ENCODE results near the gene EFR3B.
A peak's percentile ranks its signal among the peaks of the same experiment; 100 is the strongest.

Gene EFR3B

DNA sequence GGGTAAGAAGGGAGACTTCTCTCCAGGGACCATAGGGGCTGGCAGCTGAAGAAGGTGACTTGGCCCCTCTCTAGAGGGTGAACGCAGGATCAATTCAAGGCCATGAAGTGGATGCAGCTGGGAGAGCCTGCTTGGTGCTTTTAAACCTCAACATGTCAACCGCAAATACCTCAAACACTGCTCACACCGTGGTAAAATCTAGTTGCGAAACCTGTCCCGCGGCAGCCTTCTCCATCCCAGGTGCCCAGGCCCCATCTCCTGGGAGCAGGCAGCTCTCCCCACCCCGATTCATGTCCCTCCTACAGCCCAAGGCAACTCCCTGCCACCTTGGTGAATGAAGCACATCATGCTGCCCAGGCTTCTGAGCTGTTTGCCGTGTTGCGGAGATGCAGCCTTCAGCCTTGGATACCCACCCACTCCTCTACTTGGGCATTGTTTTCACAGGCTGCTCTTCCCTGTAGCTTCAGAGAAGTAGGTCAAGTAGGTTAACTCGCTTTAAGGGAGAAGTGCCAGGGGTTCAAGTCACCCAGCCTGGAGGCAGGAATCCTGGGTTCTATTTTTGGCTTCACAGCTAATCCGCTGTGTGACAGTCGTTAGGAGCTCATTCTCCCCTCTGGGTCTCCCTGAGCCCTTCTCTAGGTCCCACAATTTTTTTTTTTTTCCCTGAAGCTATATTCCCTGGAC is 6.2 kb upstream of the EFR3B start:
- ATAC-seq, result no peak

DNA sequence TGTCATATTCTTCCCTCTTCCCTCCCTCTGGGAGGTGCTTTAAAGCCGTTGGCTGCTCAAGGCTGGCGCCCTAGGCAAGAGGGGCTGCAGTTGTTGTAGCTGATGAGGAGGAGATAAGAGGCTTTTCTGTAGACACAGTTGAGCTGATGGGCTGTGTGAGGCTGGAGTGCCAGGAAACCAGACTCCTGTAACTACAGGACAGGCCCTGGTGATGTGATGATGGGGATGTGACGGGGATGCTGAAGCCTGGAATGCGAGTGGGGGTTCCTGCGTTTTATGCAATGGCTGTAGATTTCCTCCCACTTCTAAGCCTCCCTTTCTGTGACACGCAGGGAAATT is 5.7 kb upstream of the EFR3B start:
- no peak for ATAC-seq

DNA sequence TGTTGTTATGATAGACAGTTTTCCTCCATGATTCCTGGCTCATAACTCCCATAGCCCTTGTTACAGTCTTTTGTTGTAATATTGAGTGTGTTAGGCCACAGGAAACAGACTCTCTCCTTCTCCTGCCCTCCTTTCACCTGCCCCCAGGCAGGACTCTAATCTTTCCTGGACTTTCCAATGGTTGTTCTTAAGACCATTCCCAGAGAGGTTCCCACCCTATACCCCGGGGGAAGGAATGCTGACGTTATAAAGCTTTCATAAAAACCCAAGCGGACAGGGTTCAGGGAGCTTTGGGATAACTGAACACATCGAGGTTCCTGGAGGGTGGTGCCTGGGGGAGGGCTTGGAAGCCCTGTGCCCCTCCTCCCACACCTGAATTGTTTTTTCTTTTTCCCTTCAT is 2.8 kb upstream of the EFR3B start:
- ATAC-seq, result no peak

DNA sequence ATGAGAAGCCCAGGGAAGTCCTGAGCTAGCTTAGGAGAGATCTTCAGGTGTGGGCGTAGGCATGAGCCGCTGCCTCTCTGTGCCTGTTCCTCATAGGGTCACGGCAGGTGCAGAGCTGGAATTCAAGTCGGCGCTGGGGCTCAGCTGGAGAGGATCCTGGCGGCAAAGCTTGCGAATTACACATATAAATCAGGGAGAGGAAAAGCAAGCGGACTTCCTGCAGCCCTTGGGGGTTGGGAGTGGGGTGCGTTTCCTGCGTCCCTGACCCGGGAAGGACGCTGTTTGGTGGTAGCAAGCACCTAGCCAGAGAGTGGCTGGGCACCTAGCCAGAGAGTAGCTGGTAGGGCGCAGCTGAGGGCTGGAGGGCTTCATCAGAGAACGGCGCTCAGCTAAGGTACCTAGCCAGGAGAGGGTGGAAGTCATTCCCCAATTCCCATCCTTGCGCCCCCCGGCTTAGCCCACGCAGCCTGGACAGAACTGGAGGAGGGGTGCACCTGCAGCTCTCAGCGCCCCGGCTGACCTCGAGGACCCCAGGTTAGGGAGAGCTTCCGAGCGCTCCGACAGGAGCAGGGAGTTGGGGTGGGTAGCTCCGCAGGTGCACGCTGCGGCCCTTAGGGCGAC is 459 bp upstream of the EFR3B start:
- ATAC-seq, result no peak

DNA sequence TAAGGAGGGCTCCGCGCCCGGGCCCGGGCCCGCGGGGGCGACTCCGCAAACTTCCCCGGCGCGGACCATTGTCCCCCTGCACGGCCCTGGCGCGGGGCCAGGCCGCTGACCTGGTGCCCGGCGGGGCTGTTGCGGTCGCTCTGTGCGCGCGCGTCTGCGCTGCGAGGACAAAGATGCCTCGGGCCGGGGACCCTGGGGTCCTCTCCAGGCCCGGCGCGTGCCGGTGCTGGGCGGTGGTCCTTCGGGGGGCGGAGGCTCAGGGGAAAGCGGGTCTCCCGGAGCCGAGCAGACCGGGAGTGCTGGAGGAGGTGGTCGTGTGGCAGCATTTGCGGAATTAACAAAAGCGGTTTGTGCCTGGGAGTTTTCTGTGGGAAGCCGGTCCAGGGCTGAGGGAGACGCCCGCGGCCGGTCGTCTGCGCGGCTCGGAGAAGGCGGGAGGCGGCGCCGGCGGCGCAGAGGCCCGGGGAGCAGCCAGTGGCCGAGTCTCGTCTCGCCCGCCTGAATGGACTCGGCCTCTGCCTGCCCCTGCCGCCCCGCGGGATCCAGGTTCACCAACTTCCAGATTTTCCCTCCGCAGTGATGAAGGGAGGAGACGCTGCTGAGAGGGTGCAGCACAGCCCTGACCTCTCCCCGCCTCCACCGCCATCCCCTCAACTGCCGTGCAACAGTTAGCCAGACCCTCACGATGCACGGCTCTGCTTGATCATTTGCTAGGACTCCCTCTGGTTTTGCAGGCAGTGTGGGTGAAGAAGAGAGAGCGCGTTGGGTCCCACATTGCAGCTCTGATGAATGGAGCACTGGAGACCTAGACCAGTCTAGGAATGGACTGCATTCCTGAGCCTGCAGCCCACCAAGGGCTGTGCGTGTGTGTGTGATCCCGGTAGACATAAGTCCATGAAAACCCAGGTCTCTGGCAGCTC is 705 bp downstream of the EFR3B start:
- ATAC-seq, result no peak

DNA sequence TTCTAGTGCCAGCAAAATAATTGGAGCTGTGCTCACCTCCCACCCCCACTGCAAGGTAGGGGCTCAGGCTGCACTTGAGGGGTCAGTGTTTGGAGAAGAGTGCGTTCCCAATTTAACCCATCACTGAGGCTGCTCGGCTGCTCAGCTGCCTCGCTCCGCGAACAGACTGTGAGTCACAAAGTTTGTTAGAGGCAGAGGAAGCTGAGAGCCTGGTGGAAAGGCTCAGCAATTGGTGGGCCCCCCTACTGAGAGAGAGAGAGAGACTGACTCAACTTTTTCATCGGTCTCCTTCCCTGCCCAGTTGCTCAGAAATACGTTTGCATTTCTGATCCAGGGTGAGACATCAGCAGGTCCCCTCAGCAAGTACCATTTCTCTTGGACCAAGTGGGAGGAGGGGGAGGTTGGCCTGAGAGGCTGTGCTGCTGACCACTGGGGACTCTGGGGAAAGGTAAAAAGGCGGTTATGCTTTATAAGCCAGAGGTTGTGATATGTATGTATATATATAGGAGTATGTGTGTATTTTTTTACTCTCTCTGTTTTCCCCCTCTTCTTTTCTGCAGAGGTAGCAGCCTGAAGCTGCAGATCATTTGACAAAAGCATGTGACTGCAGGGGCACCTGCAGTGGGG is 1.5 kb downstream of the EFR3B start:
- peak; percentile 55 to 61 for ATAC-seq

DNA sequence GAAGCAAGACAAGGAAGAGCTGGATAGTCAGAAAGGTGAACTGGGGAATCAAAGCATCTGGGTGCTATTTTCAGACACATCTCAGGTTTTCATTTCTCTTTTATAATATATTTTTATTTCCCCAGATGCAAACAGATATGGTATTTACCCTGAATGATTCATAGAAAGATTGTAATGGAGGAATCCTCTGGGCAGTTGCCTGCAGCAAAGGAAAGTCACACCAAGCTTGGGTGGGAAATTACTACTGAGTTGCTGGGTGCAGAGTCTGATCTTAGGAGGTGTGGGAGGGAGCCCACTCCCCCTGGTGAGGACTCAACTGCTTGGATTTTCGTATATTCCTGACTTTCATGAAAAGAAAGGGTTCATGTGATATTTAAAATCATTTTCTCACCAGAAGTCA is 2.1 kb downstream of the EFR3B start:
- no peak for ATAC-seq

DNA sequence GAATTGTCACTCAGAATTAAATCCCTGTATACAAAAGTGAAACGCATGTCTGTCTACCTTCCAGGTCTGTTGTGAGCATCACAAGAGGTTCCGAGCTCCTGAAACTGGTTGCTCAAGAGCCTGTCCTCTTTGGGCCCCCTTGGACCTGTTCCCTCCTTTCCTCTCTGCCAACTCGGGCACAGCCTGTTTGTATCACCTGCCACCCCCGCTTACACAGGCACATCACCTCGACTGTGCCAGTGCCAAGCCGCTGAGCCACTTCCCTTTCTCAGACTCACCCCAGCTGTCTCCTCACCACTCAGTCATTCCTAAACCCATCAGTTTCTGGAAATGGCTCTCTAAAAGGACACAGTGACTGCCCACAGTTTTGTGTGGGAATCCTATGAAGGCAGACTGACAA is 3.1 kb downstream of the EFR3B start:
- ATAC-seq, result no peak

DNA sequence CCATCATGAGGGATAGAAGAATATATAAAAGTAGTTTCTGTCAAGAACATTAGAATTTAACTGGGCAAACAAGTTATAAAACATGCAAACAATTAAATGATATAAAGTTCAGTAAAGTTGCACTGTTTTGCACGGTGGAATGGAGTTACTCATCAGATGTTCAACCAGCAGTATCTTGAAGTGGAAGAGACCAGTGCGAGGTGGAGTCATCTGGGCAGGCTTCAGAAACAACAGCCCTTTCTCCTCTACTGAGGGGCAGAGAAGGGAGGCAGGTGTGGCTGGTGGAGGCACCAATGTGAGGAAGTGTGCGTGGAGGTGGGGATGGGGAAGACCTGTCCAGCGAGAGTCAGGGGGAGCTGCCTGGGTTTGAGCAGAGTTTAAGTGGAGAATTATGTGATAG is 7.5 kb downstream of the EFR3B start:
- ATAC-seq, result no peak

DNA sequence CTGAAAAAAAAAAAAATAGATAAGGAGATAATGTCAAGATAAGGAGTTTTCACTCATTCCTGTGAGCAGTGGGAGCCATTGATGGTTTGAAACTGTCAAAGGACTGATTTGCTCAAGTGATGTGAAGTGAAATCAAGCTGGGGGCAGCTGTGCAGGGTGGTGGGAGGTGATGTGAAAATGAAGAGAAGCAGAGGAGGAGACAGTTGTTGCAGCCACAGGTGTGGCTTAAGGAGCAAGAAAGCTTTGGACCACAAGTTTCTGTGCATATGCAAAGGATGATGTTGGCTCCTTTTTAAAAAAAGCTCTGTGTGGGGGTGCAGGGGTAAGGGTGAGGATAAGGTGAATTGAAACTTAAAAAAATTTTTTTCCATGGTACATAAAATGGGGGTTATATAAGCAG is 8.3 kb downstream of the EFR3B start:
- ATAC-seq, result no peak

DNA sequence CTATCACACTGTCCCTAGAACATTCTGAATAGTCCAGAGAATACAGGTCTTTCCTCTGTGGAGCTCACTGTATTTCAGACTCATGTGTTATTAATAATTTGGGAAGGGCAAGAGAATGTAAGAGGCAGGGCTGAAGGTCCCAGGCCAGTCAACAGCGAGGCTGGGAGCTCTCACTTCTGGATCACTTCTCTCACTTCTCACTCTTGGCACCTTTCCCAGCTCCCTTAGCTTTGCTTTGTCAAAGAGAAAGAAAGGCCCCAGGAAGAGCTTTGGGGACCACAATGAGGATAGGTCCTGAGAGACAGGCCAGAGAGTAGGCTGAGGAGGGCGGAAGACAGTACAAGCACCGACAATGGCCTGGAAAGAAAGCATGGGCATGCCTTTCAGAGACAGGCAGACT is 11.2 kb downstream of the EFR3B start:
- ATAC-seq, result no peak

DNA sequence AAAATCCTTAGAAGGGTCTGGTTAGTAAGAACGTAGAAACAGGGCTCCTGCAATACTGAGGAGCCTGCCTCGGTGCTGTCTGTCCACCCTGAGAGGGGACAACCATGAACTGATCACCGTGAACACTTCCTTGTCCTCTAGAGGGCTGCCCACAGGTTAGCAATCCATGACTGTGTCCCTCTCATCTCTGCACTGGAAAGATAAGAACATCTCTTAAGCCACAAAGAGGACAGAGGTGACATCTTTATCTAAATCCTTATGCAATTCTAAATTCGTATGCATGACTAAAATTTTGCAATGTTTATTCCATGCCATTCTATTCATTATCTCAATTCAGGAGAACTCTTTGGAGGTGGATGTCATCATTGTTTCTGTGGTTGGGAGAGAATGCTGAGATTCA is 12.8 kb downstream of the EFR3B start:
- no peak for ATAC-seq

DNA sequence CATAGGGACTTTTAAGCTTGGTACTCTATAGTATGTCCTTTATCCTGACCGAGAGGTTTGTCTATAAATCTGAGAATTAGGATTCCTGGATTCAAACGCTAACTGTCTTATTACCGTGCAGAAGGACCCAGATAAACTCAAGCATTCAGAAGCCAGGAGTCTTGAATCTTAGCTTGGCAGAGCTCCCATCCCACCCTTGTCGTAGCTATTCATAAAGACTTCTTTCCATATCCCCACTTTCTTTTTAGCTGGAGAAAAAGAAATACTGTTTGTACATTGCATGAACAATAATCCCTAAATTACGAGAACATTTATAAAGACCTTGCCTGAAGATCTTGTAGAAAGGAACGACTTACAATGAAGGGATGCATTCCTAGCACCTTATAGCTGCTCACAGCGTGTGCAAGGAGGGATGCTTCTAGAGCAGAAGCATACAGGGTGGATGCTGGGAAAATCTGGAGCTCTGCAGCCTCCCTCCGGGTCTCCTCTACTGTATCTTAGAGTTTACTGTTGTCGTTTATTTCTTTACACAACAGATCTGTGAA is 13.6 kb downstream of the EFR3B start:
- no peak for ATAC-seq

DNA sequence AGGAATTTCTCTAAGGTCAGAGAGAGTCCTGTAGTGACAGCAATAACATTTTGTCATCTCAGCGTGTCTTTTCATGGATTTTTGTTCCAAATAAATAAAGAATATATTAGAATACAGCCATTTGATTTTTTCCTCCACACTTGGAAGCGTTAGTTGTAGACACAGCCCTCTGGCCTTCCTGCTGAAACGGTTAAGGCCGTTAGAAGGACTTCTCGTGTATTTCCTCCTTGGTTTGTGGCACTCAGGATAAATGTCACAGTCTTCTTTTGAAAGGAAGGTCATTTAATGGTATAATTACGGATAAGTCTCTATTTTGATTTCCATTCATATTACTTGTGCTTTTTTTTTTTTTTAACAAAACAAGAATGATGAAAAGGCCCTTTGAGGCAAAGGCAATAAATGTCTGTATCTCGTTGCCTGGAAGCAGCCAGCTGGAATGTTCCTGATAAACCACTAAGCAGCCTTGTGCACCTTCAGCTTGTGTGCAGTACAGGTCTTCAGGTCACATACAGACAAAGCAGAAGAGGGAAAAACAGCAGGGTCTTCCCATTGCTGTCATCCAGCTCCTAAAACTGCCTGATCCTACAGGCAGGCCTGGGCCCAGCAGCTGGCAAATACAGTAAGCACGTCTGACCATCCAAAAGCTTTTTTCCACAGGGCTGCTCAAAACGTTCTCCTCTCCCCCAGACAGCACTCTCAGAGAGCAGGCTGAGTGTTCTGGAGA is 14.4 kb downstream of the EFR3B start:
- no peak for ATAC-seq

DNA sequence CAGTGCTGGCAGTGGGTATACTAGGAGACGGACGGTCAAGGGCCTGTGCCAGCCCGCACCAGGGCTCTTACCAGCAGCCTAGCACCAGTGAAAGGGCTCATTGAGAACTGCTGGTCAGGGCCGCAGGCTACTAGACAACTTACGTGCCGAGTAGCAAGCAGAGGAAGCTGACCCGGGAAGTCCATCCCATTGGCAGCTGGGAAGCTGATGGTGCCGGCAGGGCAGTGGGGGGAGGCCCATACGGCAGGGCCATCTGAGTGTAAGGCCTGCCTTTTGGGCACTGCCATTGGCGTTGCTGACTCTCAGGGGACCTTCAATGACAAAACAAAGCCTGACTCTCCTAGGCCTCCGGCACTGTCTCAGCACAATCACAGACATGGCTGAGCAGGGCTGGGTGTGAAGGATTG is 20.6 kb downstream of the EFR3B start:
- no peak for ATAC-seq

DNA sequence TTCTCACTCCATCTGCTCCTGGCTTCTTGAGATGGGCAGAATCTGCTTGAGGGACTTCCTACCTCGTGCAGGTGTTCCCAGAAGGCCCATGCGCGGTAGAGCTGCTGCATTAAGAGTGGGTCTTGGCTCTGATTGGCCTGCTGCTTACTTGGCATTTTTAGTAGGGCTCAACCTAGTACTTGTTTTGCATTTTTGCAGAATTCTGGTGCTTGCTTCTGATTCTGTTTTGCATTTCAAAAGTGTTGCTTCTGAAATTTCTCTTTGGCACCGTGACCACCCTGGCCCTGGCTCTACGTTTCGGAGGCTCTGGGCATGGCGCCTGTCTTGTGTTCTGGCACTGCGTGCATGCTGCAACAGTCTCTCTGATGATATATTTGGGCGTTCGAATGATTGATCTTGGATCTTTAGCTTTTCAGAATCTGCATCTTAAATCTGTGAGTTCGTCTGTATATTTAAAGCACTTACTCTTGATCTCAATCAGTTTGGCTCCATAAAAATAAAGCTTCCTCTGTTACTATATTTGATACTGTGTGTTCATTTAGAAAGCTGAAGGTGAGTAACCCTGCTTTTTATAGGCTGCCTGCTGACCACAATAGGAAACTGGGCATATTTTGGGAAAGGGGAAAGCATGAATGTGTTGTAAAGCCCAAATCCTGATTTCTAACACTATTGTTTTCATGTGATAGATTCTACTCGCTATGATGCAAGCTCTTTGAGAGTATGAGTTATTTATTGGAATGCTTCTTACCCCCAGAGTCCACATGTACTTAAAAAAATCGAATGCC is 22.2 kb downstream of the EFR3B start:
- no peak for ATAC-seq

DNA sequence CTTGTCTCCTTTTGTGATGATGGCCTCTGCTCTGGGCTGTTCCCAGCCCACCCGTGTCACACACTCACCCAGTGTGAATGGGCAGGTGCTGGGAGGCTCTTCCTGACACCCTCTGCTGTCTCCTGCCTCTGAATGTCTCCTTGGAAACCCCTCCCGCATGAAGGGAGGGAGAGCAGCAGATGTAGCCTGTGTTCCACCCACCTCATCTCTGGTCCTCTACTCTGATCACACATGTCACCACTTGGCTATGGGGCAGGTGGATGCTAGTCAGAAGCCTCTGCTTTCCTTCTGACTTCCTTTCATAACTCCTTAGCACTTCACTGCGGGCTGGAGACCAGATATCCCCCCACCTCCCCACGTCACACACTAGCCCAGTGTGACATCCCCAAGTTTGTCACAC is 23.9 kb downstream of the EFR3B start:
- ATAC-seq, result no peak

DNA sequence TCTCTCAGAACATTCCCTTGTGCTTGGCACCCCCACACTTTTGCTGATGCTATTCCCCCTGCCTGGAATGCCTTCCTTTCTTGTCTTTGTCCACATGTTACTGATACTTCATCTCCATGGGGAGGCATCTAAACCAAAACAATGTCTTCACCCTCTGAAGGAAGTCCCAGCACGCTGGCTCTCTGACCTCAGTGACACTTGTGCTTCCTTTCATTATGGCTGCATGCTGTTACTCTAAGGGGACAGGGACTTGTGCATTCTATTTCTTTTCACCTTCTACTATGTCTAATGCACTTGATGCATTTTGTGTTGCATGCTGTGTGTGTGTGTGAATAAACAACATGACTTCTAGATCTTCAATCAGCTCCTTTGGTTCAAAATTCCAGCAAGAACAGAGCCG is 24.6 kb downstream of the EFR3B start:
- no peak for ATAC-seq

DNA sequence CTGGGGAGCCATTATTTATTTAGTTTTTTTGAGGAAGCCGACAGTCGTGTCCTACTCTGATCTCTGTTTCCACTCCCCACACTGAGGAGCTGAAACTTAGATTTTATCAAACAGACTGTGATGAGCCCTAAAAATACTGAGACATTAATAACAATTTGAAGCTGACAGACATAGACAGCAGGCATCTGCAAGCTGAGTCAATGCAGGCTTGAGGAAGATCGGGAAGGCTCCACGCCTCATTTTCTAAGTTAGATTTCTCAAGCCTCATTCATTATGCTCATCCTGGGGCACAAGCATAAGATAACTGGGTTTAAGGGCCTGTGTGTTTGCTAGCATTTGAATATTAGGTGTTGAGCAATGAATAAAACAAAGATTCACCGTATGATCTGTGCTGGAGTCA is 26.3 kb downstream of the EFR3B start:
- ATAC-seq, result no peak

DNA sequence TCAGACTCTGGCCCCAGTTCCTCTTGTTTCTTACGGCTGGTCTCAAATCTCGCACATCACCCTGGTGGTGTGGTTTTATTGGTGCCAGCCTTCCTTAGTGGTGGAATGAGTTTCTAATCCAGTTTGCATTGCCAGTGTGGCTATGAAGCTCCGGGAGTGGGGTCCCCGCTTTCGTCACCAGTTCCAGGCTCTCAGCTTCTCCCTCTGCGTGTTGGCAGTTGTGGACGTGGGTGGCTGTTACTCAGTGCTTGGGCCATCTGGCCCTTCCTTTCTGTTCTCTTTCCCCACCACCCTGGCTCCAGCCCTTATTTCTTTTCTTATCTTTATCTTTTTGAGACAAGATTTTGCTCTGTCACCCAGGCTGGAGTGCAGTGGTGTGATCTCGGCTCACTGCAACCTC is 30.1 kb downstream of the EFR3B start:
- no peak for ATAC-seq

DNA sequence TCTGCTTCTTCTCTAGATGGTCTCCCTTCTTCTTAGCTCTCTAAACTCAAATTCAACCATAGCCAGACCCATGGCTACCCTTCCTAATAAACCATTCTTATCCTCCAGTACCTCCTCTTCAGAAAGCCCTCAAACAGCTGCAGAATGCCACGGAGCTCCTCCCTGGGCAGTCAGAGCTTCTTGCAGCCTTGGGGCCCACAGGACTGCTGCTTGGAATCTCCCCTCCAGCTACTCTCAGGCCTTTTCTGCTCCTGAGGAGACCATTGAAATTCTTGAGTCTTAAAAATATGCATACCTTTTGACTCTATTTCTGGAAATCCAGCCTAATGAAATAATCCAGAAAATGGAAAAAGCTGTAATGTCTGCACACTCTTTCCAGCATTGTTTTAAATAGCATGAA is 30.7 kb downstream of the EFR3B start:
- no peak for ATAC-seq

DNA sequence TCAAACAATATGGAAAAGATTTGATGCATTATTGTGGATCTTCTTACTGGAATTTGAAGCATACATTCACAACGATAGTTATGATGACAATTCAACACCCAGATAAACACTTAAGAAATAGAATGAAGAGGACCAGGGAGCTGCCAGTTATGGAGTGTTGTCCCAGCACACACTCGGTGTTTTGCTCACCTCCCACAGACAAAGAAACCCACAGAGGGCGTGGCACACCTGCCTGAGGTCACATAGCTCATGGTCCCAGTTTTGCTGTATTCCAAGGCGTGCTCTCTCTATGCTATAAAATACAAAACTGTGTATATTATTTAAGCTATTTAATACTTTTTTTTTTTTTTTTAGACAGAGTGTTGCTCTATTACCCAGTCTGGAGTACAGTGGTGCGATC is 31.1 kb downstream of the EFR3B start:
- ATAC-seq, result no peak

Measured in activated CD4-positive, CD25-positive, alpha-beta regulatory T cell treated with anti-CD3 and anti-CD28 coated beads, Interleukin-2, amount 50 U/mL, for 24 hours (primary cell).